H9 (cell line): Measurements from ENCODE around the gene LPCAT2. TPM values are rescaled to one million over a fixed set of nuclear protein-coding genes. Genes with fewer than 3 reads are reported as not detected.

Source experiments
- DNase-seq: peaks from one replicate; pipeline ENCODE4 v3.0.0-alpha.2; 2017
- H2AFZ ChIP-seq: one replicate; pipeline ENCODE4 v1.6.1; 2013; ENCODE audit warnings: mild to moderate bottlenecking, low read length, control low read depth, moderate library complexity
- H2AK5ac ChIP-seq: 2 replicates; pipeline ENCODE4 v1.6.1; 2013; ENCODE audit warnings: low read length, control low read depth, mixed read lengths; ENCODE audit not compliant: insufficient read length
- H2BK120ac ChIP-seq: one replicate; pipeline ENCODE4 v1.6.1; 2013; ENCODE audit warnings: low read depth, mild to moderate bottlenecking, low read length, control low read depth, inconsistent platforms; ENCODE audit not compliant: poor library complexity, severe bottlenecking
- H2BK12ac ChIP-seq: 2 replicates; pipeline ENCODE4 v1.6.1; 2013; ENCODE audit warnings: low read length, control low read depth, mixed read lengths, low read depth; ENCODE audit not compliant: insufficient read length
- H2BK15ac ChIP-seq: 2 replicates; pipeline ENCODE4 v1.6.1; 2013; ENCODE audit warnings: low read depth, low read length, control low read depth
- H2BK20ac ChIP-seq: one replicate; pipeline ENCODE4 v1.6.1; 2013; ENCODE audit warnings: low read depth, mild to moderate bottlenecking, low read length, control low read depth, inconsistent platforms; ENCODE audit not compliant: poor library complexity, severe bottlenecking
- H2BK5ac ChIP-seq: 2 replicates; pipeline ENCODE4 v1.6.1; 2013; ENCODE audit warnings: low read length, control low read depth, mixed read lengths; ENCODE audit not compliant: insufficient read length
- H3K14ac ChIP-seq: 2 replicates; pipeline ENCODE4 v1.6.1; 2013; ENCODE audit warnings: low read length, control low read depth; ENCODE audit not compliant: insufficient read depth
- H3K18ac ChIP-seq: 2 replicates; pipeline ENCODE4 v1.6.1; 2013; ENCODE audit warnings: low read depth, mild to moderate bottlenecking, mixed read lengths, low read length, control low read depth; ENCODE audit not compliant: insufficient read length
- H3K23ac ChIP-seq: 2 replicates; pipeline ENCODE4 v1.6.1; 2013; ENCODE audit warnings: low read length, control low read depth, mixed read lengths, low read depth; ENCODE audit not compliant: insufficient read length
- H3K23me2 ChIP-seq: 2 replicates; pipeline ENCODE4 v1.6.1; 2013; ENCODE audit warnings: low read depth, mild to moderate bottlenecking, mixed read lengths, low read length, control low read depth; ENCODE audit not compliant: insufficient read length, poor library complexity, severe bottlenecking
- H3K27ac ChIP-seq: 2 replicates; pipeline ENCODE4 v1.5.1; 2013; ENCODE audit warnings: low read length, control low read depth, mixed read lengths, low read depth; ENCODE audit not compliant: insufficient read length
- H3K27me3 ChIP-seq: 2 replicates; pipeline ENCODE4 v1.6.1; 2013; ENCODE audit warnings: low read length, control low read depth, inconsistent platforms; ENCODE audit not compliant: insufficient read depth
- H3K4ac ChIP-seq: 2 replicates; pipeline ENCODE4 v1.6.1; 2013; ENCODE audit warnings: low read depth, mild to moderate bottlenecking, control low read depth, inconsistent platforms, low read length, moderate library complexity
- H3K4me1 ChIP-seq: 2 replicates; pipeline ENCODE4 v1.6.1; 2013; ENCODE audit warnings: low read length, control low read depth, inconsistent platforms; ENCODE audit not compliant: insufficient read depth
- H3K4me2 ChIP-seq: 2 replicates; pipeline ENCODE4 v1.6.1; 2013; ENCODE audit warnings: low read length, control low read depth, mixed read lengths; ENCODE audit not compliant: insufficient read length, insufficient read depth
- H3K56ac ChIP-seq: 2 replicates; pipeline ENCODE4 v1.6.1; 2013; ENCODE audit warnings: low read depth, mild to moderate bottlenecking, mixed read lengths, low read length, control low read depth; ENCODE audit not compliant: insufficient read length
- H3K79me1 ChIP-seq: 2 replicates; pipeline ENCODE4 v1.6.1; 2013; ENCODE audit warnings: low read depth, mild to moderate bottlenecking, moderate library complexity, low read length, control low read depth, inconsistent platforms; ENCODE audit not compliant: insufficient read depth, poor library complexity, severe bottlenecking
- H3K79me2 ChIP-seq: 2 replicates; pipeline ENCODE4 v1.6.1; 2013; ENCODE audit warnings: low read length, control low read depth, inconsistent platforms; ENCODE audit not compliant: insufficient read depth
- H3K9ac ChIP-seq: 2 replicates; pipeline ENCODE4 v1.6.1; 2013; ENCODE audit warnings: low read length, control low read depth, mixed read lengths; ENCODE audit not compliant: insufficient read length; ENCODE audit errors: extremely low read depth
- H3K9me3 ChIP-seq: one replicate; pipeline ENCODE4 v1.6.1; 2013; ENCODE audit warnings: low read depth, low read length, inconsistent platforms; ENCODE audit not compliant: control insufficient read depth
- H3T11ph ChIP-seq: one replicate; pipeline ENCODE4 v1.6.1; 2013; ENCODE audit warnings: mild to moderate bottlenecking, low read length, control low read depth, inconsistent platforms
- H4K20me1 ChIP-seq: one replicate; pipeline ENCODE4 v1.6.1; 2013; ENCODE audit not compliant: control insufficient read depth, insufficient read length, insufficient read depth
- H4K5ac ChIP-seq: 2 replicates; pipeline ENCODE4 v1.6.1; 2013; ENCODE audit warnings: low read depth, mild to moderate bottlenecking, mixed read lengths, low read length, control low read depth; ENCODE audit not compliant: insufficient read length
- H4K8ac ChIP-seq: replicated peaks from 2 replicates; pipeline ENCODE4 v1.6.1; 2013; ENCODE audit warnings: low read length, control low read depth, mixed read lengths, low read depth; ENCODE audit not compliant: insufficient read length
- H4K91ac ChIP-seq: 2 replicates; pipeline ENCODE4 v1.6.1; 2013; ENCODE audit warnings: low read depth, mild to moderate bottlenecking, moderate library complexity, mixed read lengths, low read length, control low read depth; ENCODE audit not compliant: insufficient read length
- H3K27ac Mint-ChIP-seq, 3 experiments: 2 replicates in 2 of 3; 3 replicates in 1 of 3; pipeline ENCODE4 v1.8.0; 2020 to 2021; ENCODE audit warnings: mixed read lengths in 3 of 3, mild to moderate bottlenecking in 1 of 3, moderate library complexity in 1 of 3
- H3K27me3 Mint-ChIP-seq: 2 replicates; pipeline ENCODE4 v1.8.0; 2021; ENCODE audit warnings: low read depth, mild to moderate bottlenecking, moderate library complexity, mixed read lengths
- H3K36me3 Mint-ChIP-seq, 3 experiments: 2 replicates in 2 of 3; 3 replicates in 1 of 3; pipeline ENCODE4 v1.8.0; 2020 to 2021; ENCODE audit warnings: low read depth in 3 of 3, mixed read lengths in 3 of 3; ENCODE audit not compliant: insufficient read depth in 1 of 3
- H3K4me1 Mint-ChIP-seq, 2 experiments: 2 replicates each; pipeline ENCODE4 v1.8.0; 2020; ENCODE audit warnings: mixed read lengths in 2 of 2
- H3K4me3 Mint-ChIP-seq, 2 experiments: 2 replicates in 1 of 2; 3 replicates in 1 of 2; pipeline ENCODE4 v1.8.0; 2020 to 2021; ENCODE audit warnings: mild to moderate bottlenecking in 2 of 2, mixed read lengths in 2 of 2, moderate library complexity in 1 of 2
- H3K9me3 Mint-ChIP-seq, 2 experiments: 2 replicates in 1 of 2; 3 replicates in 1 of 2; pipeline ENCODE4 v1.8.0; 2020; ENCODE audit warnings: mild to moderate bottlenecking in 2 of 2, mixed read lengths in 2 of 2, moderate library complexity in 1 of 2
- WGBS: extraction: QIAGEN DNeasy Blood & Tissue Kit; methylation state at CpG from one replicate; pipeline ENCODE4 v1.1.7; 2013; ENCODE audit warnings: missing lambda C conversion rate, low lambda C conversion rate, mixed read lengths; ENCODE audit not compliant: insufficient read length; ENCODE audit errors: extremely low coverage; 5-methylcytosine and 5-hydroxymethylcytosine counted together
- total RNA-seq: library from RNA; stranded (reverse); gene quantifications from 2 replicates; pipeline ENCODE4 v1.2.1, GENCODE V29; 2021
- TF ChIP-seq, protein P1 (sequence below): fragments of 200-600 bp; sonication (generic); conservative IDR thresholded peaks from 3 replicates; pipeline ENCODE4 v1.8.0; 2021; ENCODE audit warnings: antibody characterized with exemption, mild to moderate bottlenecking

The LPCAT2 gene
- total RNA-seq, 1 experiment from 2014 or later: 2.8 TPM

- no peak overlapping the region for H2AK5ac ChIP-seq
- H3K4ac ChIP-seq: no peak overlapping the region
- no peak overlapping the region for H3K4me2 ChIP-seq
- H3K9me3 ChIP-seq: no peaks in the 10 kb centered on the region
- no peak overlapping the region for H4K5ac ChIP-seq
- H3K79me2 ChIP-seq: no peaks in the 10 kb centered on the region
- H3K23me2 ChIP-seq: no peaks in the 10 kb centered on the region
- no peak overlapping the region for H3T11ph ChIP-seq
- H2BK12ac ChIP-seq: no peak overlapping the region
- TF ChIP-seq, protein P1, sequence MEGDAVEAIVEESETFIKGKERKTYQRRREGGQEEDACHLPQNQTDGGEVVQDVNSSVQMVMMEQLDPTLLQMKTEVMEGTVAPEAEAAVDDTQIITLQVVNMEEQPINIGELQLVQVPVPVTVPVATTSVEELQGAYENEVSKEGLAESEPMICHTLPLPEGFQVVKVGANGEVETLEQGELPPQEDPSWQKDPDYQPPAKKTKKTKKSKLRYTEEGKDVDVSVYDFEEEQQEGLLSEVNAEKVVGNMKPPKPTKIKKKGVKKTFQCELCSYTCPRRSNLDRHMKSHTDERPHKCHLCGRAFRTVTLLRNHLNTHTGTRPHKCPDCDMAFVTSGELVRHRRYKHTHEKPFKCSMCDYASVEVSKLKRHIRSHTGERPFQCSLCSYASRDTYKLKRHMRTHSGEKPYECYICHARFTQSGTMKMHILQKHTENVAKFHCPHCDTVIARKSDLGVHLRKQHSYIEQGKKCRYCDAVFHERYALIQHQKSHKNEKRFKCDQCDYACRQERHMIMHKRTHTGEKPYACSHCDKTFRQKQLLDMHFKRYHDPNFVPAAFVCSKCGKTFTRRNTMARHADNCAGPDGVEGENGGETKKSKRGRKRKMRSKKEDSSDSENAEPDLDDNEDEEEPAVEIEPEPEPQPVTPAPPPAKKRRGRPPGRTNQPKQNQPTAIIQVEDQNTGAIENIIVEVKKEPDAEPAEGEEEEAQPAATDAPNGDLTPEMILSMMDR: no peak
- H3K4me1 ChIP-seq: no peaks in the 10 kb centered on the region
- Mint-ChIP-seq H3K9me3 (no peaks in the 10 kb centered on the region), H3K4me1 (no peaks in the 10 kb centered on the region), H3K27me3 (no peaks in the 10 kb centered on the region), H3K36me3 (no peaks in the 10 kb centered on the region), H3K27ac (no peak overlapping the region), H3K4me3 (no peak overlapping the region)
- no peaks in the 10 kb centered on the region for H3K27me3 ChIP-seq
- H3K56ac ChIP-seq: no peak overlapping the region
- no peak overlapping the region for H3K9ac ChIP-seq
- H2AFZ ChIP-seq: no peak overlapping the region
- no peak for DNase-seq
- no peak overlapping the region for H2BK15ac ChIP-seq
- no peaks in the 10 kb centered on the region for H4K20me1 ChIP-seq
- no peak overlapping the region for H2BK120ac ChIP-seq
- no peaks in the 10 kb centered on the region for H3K79me1 ChIP-seq
- H3K23ac ChIP-seq: no peak overlapping the region
- no peak overlapping the region for H2BK5ac ChIP-seq
- H4K8ac ChIP-seq: no peak overlapping the region
- H3K27ac ChIP-seq: no peak overlapping the region
- H3K18ac ChIP-seq: no peak overlapping the region
- no peak overlapping the region for H4K91ac ChIP-seq
- no peak overlapping the region for H2BK20ac ChIP-seq
- no CpG with 5 or more reads among the region's 1 CpG for WGBS
- no peak overlapping the region for H3K14ac ChIP-seq
Observed at GRCh38 chr16:55559933-55560516, 51.2 kb downstream of the LPCAT2 start.
